HFFc6 (cell line): Measurements from ENCODE around the gene CDK14. TPM values are rescaled to one million over a fixed set of nuclear protein-coding genes. Genes with fewer than 3 reads are reported as not detected.
"Not testable (repeated sequence)": the region's sequence is repeated elsewhere in the genome, so short reads cannot be mapped to it uniquely, and the experiment has no call there.

Source experiments
- DNase-seq: peaks from one replicate; pipeline ENCODE4 v3.0.0-alpha.2; 2018
- H3K27ac Mint-ChIP-seq: 2 replicates; pipeline ENCODE4 v1.8.0; 2020; ENCODE audit warnings: mild to moderate bottlenecking, mixed read lengths
- H3K27me3 Mint-ChIP-seq: 2 replicates; pipeline ENCODE4 v1.8.0; 2021; ENCODE audit warnings: mild to moderate bottlenecking, moderate library complexity, mixed read lengths; ENCODE audit not compliant: insufficient read depth
- H3K36me3 Mint-ChIP-seq: 2 replicates; pipeline ENCODE4 v1.8.0; 2021; ENCODE audit warnings: low read depth, mixed read lengths
- H3K4me1 Mint-ChIP-seq: 2 replicates; pipeline ENCODE4 v1.8.0; 2020; ENCODE audit warnings: low read depth, mixed read lengths
- H3K4me3 Mint-ChIP-seq: 2 replicates; pipeline ENCODE4 v1.8.0; 2020; ENCODE audit warnings: mild to moderate bottlenecking, moderate library complexity, mixed read lengths
- H3K9me3 Mint-ChIP-seq: 2 replicates; pipeline ENCODE4 v1.8.0; 2020; ENCODE audit warnings: mild to moderate bottlenecking, mixed read lengths
- total RNA-seq, 6 experiments: library from RNA; stranded (reverse); fragmentation: NEBNext Ultra II Directional; extraction: Animal tissue kit (Norgen Biotek cat#: 25700); gene quantifications; 2 replicates in 1 of 6; 3 replicates in 5 of 6; pipeline ENCODE4 v1.2.3, GENCODE V29; 2021
- TF ChIP-seq, protein P1 (sequence below): fragments of 200-600 bp; sonication (generic); IDR thresholded peaks from 2 replicates; pipeline ENCODE4 v1.5.0; 2021; ENCODE audit warnings: antibody characterized with exemption, mild to moderate bottlenecking

Gene CDK14
- total RNA-seq, 6 experiments from 2014 or later, result 18.4 to 28.6 (median 27.2) TPM

- H3K4me3 Mint-ChIP-seq, result peak overlapping the region; percentile 52; the same call in 1 of the 2 replicates
- DNase-seq, result no peak
- H3K27ac Mint-ChIP-seq, result peak overlapping the region; percentile 51; the same call in 1 of the 2 replicates
These were observed 573.0 kb downstream of the CDK14 start for GRCh38 chr7:91168871-91169829.

DNA sequence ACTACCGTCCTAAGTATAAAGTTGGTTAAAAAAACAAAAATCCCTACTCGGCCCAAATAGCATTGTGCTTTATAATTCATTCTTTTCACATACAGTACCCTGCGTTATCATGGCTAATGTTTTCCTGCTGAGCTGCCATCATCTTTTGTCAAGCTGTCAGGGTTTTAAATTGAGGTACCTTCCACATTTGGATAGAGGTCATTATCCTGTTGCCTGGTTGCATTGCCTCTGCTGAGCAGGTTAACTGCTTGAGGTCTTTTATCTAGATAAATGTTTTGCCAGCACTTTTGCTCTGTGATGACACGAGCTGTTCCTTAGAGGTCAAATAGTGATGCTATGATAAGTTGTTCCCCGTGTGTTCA, 573.7 kb downstream of the CDK14 start:
- Mint-ChIP-seq H3K9me3 (no peaks in the 10 kb centered on the region), H3K27me3 (no peaks in the 10 kb centered on the region), H3K4me3 (no peak overlapping the region), H3K27ac (no peak overlapping the region), H3K36me3 (peaks cover 12% of the 10 kb centered on the region; the same call in 1 of the 2 replicates), H3K4me1 (peaks cover 46% of the 10 kb centered on the region)
- TF ChIP-seq, protein P1, sequence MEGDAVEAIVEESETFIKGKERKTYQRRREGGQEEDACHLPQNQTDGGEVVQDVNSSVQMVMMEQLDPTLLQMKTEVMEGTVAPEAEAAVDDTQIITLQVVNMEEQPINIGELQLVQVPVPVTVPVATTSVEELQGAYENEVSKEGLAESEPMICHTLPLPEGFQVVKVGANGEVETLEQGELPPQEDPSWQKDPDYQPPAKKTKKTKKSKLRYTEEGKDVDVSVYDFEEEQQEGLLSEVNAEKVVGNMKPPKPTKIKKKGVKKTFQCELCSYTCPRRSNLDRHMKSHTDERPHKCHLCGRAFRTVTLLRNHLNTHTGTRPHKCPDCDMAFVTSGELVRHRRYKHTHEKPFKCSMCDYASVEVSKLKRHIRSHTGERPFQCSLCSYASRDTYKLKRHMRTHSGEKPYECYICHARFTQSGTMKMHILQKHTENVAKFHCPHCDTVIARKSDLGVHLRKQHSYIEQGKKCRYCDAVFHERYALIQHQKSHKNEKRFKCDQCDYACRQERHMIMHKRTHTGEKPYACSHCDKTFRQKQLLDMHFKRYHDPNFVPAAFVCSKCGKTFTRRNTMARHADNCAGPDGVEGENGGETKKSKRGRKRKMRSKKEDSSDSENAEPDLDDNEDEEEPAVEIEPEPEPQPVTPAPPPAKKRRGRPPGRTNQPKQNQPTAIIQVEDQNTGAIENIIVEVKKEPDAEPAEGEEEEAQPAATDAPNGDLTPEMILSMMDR, result no peak
- DNase-seq, result no peak

More at GRCh38 chr7:91168871-91169829, 573.0 kb downstream of the CDK14 start:
- Mint-ChIP-seq H3K36me3 (peaks cover 12% of the 10 kb centered on the region; the same call in 1 of the 2 replicates), H3K9me3 (no peaks in the 10 kb centered on the region), H3K27me3 (no peaks in the 10 kb centered on the region), H3K4me1 (peaks cover 53% of the 10 kb centered on the region)
- TF ChIP-seq, protein P1, result no peak

- H3K4me3 Mint-ChIP-seq, H3K27me3 Mint-ChIP-seq, H3K27ac Mint-ChIP-seq, DNase-seq, H3K9me3 Mint-ChIP-seq: not testable (repeated sequence)
- Mint-ChIP-seq H3K4me1 (peaks cover 19% of the 10 kb centered on the region), H3K36me3 (peaks cover 12% of the 10 kb centered on the region; the same call in 1 of the 2 replicates)
These were observed 577.1 kb downstream of the CDK14 start for GRCh38 chr7:91173265-91173664.

DNA sequence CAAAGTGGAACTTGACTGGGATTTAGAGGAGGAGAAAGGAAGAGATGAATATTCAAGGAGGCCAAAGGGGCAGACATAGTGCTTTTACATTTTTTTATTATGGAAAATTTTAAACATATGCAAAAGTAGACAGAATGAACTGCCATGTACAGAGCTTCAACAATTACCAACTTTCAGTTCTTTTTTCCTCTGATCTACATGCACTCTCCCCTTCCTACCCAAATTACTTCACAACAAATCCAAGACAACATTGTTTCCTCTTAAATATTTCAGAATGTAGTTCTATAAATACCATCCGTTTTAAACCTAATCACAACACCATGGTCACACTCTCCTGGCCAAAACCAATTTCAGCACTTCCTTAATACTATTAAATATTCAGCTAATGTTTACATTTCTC, 584.6 kb downstream of the CDK14 start:
- no peak for DNase-seq
- Mint-ChIP-seq H3K36me3 (peaks cover 17% of the 10 kb centered on the region), H3K27me3 (peaks cover 1% of the 10 kb centered on the region; the same call in 1 of the 2 replicates), H3K4me3 (no peak overlapping the region), H3K9me3 (peaks cover 12% of the 10 kb centered on the region), H3K27ac (no peak overlapping the region), H3K4me1 (peaks cover 50% of the 10 kb centered on the region)
- TF ChIP-seq, protein P1, result no peak

DNA sequence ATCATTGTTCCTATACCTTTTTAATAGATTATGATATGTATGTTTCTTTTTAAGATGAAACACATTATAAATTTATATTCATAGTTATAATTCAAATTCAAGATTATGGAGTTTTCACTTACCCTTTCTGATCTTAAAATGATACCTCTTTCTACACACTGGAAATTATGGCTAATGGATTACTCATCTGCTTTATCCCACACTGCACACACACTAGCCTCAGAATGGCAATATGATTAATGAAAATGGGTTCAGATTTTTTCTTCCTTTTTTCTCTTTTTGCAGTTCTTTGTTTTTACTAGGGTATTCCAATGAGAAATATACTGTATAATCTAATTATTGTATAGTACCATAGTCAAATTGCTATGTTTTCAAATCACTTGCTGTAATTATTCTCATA, 585.8 kb downstream of the CDK14 start:
- DNase-seq, result no peak
- Mint-ChIP-seq H3K4me1 (peaks cover 59% of the 10 kb centered on the region), H3K9me3 (peaks cover 12% of the 10 kb centered on the region), H3K27ac (peak overlapping the region; percentile 60), H3K36me3 (peaks cover 17% of the 10 kb centered on the region), H3K4me3 (no peak overlapping the region), H3K27me3 (peaks cover 1% of the 10 kb centered on the region; the same call in 1 of the 2 replicates)
- TF ChIP-seq, protein P1, result no peak
